H1 (cell line): ENCODE measurements around the gene GHRL. TPM values are rescaled to one million over a fixed set of nuclear protein-coding genes. Genes with fewer than 3 reads are reported as not detected.
A peak's percentile ranks its signal among the peaks of the same experiment; 100 is the strongest.

ENCODE experiments used
- ASH2L ChIP-seq: fragments of 200-600, 300-600 bp; sonication (generic); IDR thresholded peaks from one replicate; pipeline ENCODE4 v1.7.1; 2017; ENCODE audit warnings: low read length
- CBX5 ChIP-seq: fragments of 300-800, 300-1000 bp; sonication (generic); IDR thresholded peaks from 2 replicates; pipeline ENCODE4 v1.7.1; 2016; ENCODE audit warnings: antibody characterized with exemption, low read length, low read depth
- CHD1 ChIP-seq: IDR thresholded peaks from 2 replicates; pipeline ENCODE4 v1.6.1; 2012; ENCODE audit warnings: low read depth, low read length, improper control_type of control experiment
- CHD7 ChIP-seq: fragments of 300-600 bp; sonication (generic); IDR thresholded peaks from 2 replicates; pipeline ENCODE4 v1.7.1; 2012; ENCODE audit warnings: low read length, moderate library complexity, mild to moderate bottlenecking, inconsistent platforms; ENCODE audit not compliant: insufficient replicate concordance
- FOSL1 ChIP-seq: IDR thresholded peaks from 2 replicates; pipeline ENCODE4 v1.6.1; 2011; ENCODE audit warnings: mild to moderate bottlenecking, low read depth, low read length, moderate library complexity; ENCODE audit not compliant: insufficient read depth
- NANOG ChIP-seq: IDR thresholded peaks from 2 replicates; pipeline ENCODE4 v1.6.1; 2011; ENCODE audit warnings: low read length, low read depth, mild to moderate bottlenecking, inconsistent platforms; ENCODE audit not compliant: insufficient read depth, poor library complexity, severe bottlenecking
- POU5F1 ChIP-seq: IDR thresholded peaks from 2 replicates; pipeline ENCODE4 v1.6.1; 2011; ENCODE audit warnings: low read depth, mild to moderate bottlenecking, low read length, moderate library complexity
- SP1 ChIP-seq: IDR thresholded peaks from 2 replicates; pipeline ENCODE4 v1.6.1; 2011; ENCODE audit warnings: low read depth, low read length
- SRF ChIP-seq: IDR thresholded peaks from 2 replicates; pipeline ENCODE4 v1.6.1; 2011; ENCODE audit warnings: mild to moderate bottlenecking, low read depth, low read length, moderate library complexity
- polyA plus RNA-seq, 7 experiments: library from polyadenylated mRNA; depleted of rRNA in 3 of 7; stranded (reverse) in 5 of 7; unstranded in 2 of 7; fragments of >200 nt in 5 of 7; fragments of 200-250 nt in 2 of 7; gene quantifications; 1 replicate in 5 of 7; 2 replicates in 1 of 7; 4 replicates in 1 of 7; pipeline versions ENCODE4 v1.2.1 to v1.2.3, GENCODE V29; 2011 to 2013; ENCODE audit warnings: missing spikeins in 2 of 7, mixed read lengths in 2 of 7
- total RNA-seq: library from RNA; stranded (reverse); fragmentation: NEBNext Ultra II Directional; extraction: Animal tissue kit (Norgen Biotek cat#: 25700); gene quantifications from 2 replicates; pipeline ENCODE4 v1.2.1, GENCODE V29; 2021
- TF ChIP-seq, protein P1 (sequence below): IDR thresholded peaks from 2 replicates; pipeline ENCODE4 v1.6.1; 2011; ENCODE audit warnings: low read depth, mild to moderate bottlenecking, low read length; ENCODE audit not compliant: insufficient read depth

GHRL gene
- total and polyA plus RNA-seq, 2 of the 8 experiments (the other 6 are each of a cell fraction or from before 2014, with no cell fraction given), result 0.32 to 0.35 TPM

DNA sequence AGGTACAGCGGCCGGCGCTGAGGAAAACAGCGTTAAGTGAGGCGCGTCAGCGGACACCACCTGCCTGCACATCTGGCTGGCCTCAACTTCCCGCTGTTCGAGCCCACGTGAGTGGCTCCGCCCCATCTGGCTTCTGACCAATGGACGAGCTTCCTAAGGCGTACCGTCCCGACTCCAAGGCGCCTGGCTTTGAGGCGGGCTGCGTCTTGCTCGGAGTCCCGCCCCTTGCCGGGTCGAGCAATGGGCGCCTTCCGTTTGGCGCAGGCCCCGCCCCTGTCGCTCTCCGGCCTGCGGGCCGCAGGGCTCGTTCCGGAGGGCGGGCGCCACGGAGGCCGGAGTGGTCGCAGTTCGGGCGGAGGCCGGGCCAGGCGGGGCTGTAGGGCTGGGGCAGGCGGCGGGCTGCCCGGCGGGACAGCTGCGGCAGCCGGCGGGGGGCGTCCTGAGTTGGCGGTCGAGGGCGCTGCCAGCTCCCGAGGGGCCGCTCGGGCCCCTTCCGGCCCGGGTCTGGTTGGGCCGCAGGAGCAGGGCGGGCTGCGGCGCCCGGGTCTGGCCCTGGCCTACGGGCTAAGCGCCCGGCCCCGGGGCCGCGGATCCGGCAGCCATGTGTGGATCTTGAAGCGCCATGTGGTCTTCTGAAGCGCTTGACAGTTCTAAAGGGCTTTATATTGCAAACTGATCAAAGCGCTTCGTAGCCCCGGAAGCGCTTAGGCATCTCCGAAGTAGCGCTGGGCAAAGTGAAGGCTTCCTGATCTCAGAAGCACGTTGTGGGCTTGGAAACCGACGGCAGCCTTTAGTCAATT, 44.4 kb downstream of the GHRL start, which contains the start of gene TATDN2 (continued):
- no peak for TF ChIP-seq CHD7
- no peak for TF ChIP-seq NANOG
- peak; percentile 74 for TF ChIP-seq SP1
- TF ChIP-seq CBX5, result no peak
- no peak for TF ChIP-seq FOSL1
- TF ChIP-seq, protein P1, sequence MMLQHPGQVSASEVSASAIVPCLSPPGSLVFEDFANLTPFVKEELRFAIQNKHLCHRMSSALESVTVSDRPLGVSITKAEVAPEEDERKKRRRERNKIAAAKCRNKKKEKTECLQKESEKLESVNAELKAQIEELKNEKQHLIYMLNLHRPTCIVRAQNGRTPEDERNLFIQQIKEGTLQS, result no peak
- TF ChIP-seq CHD1, result no peak
- no peak for TF ChIP-seq ASH2L
- no peak for TF ChIP-seq POU5F1
- TF ChIP-seq SRF, result no peak; the same call in 1 of the 2 replicates
